Stimulated activated CD4-positive, alpha-beta T cell treated with anti-CD3 and anti-CD28 coated beads, Interleukin-12 subunit alpha, Interleukin-12 subunit beta, amount 100 ng/mL, for 4 hours (primary cell): Measurements from ENCODE around the gene TMCC3.
"Not testable (repeated sequence)": the region's sequence is repeated elsewhere in the genome, so short reads cannot be mapped to it uniquely, and the experiment has no call there.

ENCODE experiments used
- DNase-seq: peaks from one replicate; pipeline ENCODE4 v3.0.0-alpha.2; 2020

The TMCC3 gene

GRCh38 chr12:94560431-94561221 lies 89.7 kb downstream of the TMCC3 start:
- no peak for DNase-seq

DNA sequence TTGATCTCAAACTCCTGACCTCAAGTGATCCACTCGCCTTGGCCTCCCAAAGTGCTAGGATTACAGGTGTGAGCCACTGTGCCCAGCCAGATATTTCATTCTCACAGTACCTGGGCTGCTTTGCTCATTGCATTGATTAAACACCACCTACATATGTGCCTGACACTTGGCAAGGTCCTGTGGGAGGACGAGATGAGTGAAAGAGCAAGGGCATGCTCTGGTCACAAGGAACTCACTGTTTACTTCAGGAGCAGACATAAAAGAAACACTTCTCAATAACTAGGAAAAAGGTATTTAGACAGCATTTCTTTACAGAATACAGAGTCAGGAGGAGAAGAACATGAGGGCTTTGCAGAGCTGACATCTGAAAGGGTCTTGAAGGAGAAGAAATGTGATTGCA lies 91.7 kb downstream of the TMCC3 start:
- no peak for DNase-seq

DNA sequence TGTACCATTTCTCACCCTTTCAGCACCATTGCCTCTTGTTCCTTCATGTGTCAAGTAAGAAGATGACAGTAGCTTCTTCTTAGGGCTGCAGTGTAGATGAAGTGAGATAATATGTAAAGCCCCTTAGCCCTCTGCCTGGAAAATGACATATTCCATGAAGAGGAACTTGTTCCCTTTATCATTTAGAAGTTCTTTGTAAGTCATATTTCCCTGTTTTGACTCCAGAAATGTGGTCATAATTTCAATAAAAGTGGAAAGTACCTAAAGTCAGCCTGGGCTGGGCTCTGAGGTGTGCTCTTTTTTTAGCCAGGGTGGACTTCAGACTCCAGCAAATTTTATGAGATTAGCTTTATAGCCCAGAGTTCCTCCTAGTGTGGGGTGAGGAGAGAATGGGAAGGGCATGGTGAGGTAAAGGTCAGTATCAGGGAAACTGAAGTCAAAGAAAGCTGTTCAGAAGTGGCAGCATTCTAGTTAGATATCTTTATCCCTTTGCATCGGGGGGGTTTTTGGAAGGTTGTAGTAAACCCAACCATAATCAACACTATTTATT lies 92.5 kb downstream of the TMCC3 start:
- DNase-seq: no peak

DNA sequence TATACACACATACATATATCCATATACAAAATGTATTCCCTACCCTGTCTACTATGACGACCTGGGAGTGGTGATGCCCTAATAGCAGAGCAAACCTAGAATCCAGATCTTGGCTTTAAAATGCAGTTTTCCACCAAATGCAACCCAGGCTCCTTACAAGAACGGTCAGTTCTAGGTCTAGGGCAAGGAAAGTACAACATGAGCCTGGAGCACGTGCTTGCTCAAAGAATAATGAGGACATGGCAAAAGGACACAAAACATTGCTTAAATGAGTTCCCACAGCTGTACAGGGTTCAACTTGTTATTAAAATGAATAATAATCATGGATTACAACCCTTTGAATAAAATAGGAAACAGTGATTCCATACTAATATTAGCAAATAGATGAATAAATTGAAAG lies 94.7 kb downstream of the TMCC3 start:
- no peak for DNase-seq

- no peak for DNase-seq
Measured at GRCh38 chr12:94553875-94554274, 96.5 kb downstream of the TMCC3 start.

GRCh38 chr12:94553130-94553519 lies 97.2 kb downstream of the TMCC3 start:
- no peak for DNase-seq

DNA sequence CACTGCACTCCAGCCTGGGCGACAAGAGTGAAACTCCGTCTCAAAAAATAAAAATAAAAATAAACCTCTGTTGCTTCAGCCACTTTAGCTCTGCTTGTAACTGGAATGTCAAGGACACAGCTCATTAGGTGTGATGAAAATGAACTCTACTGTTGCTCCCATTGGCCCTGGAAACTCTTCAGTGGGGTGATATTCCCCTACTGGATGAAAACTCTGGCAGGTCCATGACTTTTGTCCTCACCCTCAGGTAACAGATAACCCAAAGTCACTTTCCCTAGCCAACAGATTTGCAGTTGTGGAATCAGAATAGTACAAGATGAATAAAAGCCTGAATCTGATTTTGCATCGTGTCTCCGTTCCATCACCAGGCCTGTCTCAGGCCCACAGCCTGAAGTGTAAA lies 98.5 kb downstream of the TMCC3 start:
- DNase-seq: no peak

- DNase-seq: no peak
Measured at GRCh38 chr12:94550964-94551363, 99.4 kb downstream of the TMCC3 start.

- DNase-seq: not testable (repeated sequence)
Measured at GRCh38 chr12:94548833-94549232, 101.5 kb downstream of the TMCC3 start.

GRCh38 chr12:94545935-94546771 lies 104.2 kb downstream of the TMCC3 start:
- no peak for DNase-seq

GRCh38 chr12:94544355-94544754 lies 106.0 kb downstream of the TMCC3 start:
- no peak for DNase-seq

DNA sequence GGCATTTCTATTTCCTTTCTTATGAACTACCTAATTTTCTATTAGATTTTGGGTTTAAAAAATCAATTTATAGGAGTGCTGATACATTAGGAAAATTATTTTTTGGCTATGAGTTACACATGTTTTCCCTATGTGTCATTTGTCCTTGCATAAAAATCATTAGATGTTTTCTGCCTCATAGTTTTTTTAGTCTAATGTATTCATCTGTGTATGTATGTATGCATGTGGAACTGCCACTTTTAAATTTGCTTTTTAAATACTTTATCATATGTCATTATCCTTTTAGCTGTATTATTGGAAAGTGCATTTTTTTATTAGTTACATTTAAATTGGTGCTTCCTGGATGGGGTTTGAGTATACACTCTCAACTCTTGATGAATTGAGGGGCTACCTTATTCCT lies 112.0 kb downstream of the TMCC3 start:
- no peak for DNase-seq

DNA sequence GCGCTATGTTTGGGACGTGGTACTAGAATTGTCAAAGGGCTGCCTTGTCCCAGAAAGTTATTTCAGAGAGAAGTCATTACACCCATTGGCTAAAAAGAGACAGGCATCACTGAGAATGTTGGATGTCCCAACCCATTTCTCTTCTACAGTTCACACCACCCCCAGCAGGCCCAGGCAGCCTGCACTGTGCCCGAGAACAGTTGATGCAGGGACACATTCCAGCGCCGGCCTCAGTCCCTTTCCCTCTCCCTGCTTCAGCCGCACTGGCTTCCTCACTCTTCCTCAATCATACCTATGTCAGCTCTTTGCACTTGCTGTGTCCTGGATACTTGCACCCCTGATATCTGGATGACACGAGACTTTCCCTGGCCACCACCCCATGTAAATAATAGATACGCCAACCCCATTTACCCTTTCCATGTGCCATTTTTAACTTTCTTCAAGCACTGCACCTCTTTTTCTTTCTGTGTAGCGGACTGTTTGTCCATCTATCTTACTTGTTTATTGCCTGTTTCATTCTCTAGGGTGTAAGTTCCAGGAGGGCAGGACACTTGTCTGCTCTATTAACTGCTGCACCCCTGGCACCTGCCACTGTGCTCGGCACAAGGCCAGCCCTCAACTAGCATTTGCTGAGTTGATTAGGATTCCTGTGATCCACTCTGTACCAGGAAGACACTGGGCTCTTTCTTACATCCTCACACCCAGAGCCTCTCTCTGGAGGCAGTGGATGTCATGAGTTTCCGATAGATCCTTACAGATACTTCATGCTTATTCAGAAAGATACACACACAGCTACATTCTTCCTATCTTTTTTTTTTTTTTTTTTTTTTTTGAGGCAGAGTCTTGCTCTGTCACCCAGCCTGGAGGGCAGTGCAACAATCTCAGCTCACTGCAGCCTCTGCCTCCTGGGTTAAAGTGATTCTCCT lies 114.1 kb downstream of the TMCC3 start:
- no peak for DNase-seq

- no peak for DNase-seq
Measured at GRCh38 chr12:94535510-94535921, 114.8 kb downstream of the TMCC3 start.

DNA sequence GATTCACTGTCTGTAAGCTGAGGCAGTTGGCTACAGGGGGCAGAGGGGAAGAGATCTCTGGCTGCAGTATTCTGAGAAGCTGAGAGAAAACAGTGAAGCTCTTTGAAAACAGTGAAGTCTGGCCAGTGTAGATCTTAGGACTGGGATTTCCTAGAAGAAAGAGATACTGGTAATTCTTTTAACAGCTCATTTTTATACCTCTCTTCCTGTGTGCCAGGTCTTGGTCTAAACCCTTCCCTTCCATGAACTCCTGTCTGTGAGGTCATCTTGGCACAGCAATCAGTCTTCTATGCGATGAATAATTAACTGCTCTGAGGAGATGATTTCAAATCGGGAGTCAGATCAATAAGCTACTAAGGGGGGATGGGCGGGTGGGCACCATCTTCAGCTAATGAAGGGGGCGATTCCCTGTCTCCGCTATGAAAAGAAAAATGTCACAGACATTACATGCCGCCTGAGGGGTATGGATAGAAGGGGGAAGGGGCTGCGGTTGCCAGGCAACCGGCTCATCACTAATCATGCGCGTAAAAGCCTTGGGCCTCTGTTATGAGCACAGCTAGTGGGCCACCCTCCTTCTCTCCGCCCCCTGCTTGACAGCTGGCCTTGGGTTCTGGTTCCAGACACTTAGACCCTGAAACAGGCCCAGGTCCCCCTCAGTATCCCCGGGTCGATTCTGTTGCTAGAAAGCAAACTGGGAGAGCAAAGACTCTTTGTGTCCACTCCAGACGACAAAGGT lies 115.4 kb downstream of the TMCC3 start:
- no peak for DNase-seq

- DNase-seq: no peak
Measured at GRCh38 chr12:94534278-94534677, 116.1 kb downstream of the TMCC3 start.

- DNase-seq: peak; percentile 74
Measured at GRCh38 chr12:94532490-94533422, 117.6 kb downstream of the TMCC3 start.

- DNase-seq: no peak
Measured at GRCh38 chr12:94531196-94531720, 119.1 kb downstream of the TMCC3 start.

- no peak for DNase-seq
Measured at GRCh38 chr12:94525951-94526350, 124.4 kb downstream of the TMCC3 start.
